Measurements from ENCODE around the gene PTPRN2.
"Not testable (repeated sequence)": the region's sequence is repeated elsewhere in the genome, so short reads cannot be mapped to it uniquely, and the experiment has no call there.

The PTPRN2 gene

DNA sequence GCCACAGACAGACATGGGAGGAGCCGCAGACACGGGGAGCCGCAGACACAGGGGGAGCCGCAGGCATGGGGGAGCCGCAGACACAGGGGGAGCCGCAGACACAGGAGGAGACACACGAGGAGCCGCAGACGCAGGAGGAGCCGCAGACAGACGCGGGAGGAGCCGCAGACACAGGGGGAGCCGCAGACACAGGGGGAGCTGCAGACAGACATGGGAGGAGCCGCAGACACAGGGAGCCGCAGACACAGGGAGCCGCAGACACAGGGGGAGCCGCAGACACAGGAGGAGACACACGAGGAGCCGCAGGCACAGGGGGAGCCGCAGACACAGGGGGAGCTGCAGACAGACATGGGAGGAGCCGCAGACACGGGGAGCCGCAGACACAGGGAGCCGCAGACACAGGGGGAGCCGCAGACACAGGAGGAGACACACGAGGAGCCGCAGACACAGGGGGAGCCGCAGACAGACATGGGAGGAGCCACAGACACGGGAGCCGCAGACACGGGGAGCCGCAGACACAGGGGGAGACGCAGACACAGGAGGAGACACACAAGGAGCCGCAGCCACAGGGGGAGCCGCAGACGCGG, 313.8 kb downstream of the PTPRN2 start:
- not testable (repeated sequence) for DNase-seq

DNA sequence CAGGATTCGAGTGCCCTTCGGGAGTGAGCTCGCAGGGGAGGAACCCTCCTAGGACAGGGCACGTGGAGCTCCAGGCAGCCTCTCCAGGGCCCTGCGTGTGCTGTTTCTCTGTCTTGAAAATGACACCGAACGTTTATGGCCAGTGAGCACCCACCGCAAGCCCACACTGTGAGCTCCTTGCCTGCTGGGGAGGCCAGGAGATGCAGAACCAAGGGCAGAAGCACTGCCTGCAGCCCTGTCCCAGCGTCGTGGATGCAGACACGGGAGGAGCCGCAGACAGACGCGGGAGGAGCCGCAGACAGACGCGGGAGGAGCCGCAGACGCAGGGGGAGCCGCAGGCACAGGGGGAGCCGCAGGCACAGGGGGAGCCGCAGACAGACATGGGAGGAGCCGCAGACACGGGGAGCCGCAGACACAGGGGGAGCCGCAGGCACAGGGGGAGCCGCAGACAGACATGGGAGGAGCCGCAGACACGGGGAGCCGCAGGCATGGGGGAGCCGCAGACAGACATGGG, 314.4 kb downstream of the PTPRN2 start:
- no peak for DNase-seq

DNA sequence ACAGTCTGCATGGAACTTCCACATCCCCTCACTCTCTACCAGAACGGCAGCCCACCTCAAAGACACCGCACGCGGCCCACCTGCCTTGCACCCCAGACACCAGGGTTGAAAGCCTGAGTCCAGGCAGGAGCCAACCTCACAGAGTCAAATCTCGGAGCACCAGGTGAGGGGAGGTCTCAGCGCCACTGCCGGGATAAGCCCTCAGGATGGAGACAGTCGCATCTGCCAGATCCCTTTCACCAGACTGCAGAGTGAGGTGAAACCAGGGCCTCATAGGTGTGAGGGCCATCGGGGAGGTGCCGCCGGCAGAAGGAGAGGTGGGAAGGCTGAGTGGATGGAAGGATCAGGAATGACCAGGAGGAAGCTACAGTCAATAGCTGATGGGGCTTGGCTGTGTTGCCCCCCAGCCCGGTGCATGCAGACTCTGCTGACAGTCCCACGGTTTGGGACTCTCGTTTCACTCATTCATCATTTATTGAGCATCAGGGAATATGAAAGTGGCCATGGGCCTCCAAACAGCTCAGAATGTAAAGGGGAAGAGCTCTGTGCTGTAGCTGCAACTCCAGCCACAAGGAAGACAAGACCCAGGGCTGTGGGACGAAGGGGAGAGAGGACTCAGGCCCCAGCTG, 315.0 kb downstream of the PTPRN2 start:
- DNase-seq, result no peak

DNA sequence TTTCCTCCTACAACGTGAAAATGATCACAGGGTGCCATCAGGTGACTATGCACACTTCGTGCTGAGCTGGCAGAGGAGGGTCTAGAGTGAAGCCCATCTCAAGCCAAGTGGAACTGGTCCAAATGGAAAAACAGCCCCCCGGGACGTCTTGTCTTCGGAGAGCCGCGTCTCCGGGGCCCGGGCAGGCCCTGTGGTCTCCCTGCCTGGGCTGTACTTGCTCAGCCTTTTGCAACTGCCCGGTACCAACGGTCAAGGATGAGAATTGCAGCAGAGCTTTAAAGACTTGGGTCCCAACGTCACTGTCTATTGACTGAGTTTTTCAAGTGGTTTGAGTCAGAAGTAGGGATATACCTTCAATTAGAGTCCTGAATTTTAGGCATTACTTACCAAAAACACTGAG, 315.5 kb downstream of the PTPRN2 start:
- DNase-seq, result no peak

DNA sequence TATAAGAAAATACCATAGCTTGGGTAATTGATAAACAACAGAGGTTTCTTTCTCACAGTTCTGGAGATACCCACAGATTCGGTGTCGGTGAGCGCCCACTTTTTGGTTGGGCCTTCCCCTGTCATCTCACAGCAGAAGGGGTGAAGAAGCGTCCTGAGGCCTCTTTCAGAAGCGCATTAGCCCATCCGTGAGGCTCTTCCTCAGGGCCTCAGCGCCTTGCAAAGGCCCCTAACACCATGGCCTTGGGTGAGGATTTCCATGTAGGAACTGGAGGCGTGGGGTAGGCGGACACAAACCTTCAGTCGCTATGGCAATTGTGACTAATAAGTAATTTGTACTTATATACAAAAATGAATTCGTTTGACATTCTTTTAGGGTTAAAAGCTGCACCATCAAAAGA, 316.0 kb downstream of the PTPRN2 start:
- no peak for DNase-seq

DNA sequence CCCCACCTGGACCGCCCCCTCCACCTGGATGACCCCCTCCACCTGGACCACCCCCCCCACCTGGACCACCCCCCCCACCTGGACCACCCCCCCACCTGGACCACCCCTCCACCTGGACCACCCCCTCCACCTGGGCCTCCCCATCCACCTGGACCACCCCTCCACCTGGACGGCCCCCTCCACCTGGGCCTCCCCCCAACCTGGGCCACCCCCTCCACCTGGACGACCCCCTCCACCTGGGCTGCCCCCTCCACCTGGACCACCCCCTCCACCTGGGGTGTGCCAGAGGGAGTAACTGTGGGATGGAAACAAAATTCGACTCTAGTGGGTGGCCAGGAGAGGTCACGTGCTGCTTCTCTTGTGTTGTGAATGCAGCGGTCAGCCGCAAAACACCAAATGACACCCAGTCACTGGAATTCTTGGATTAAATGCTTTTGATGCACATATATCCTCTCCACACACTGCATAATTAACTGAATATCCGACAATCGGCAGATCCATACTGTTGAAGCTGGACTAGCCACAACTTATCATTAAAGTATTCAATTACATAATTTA, 316.7 kb downstream of the PTPRN2 start:
- DNase-seq, result no peak

DNA sequence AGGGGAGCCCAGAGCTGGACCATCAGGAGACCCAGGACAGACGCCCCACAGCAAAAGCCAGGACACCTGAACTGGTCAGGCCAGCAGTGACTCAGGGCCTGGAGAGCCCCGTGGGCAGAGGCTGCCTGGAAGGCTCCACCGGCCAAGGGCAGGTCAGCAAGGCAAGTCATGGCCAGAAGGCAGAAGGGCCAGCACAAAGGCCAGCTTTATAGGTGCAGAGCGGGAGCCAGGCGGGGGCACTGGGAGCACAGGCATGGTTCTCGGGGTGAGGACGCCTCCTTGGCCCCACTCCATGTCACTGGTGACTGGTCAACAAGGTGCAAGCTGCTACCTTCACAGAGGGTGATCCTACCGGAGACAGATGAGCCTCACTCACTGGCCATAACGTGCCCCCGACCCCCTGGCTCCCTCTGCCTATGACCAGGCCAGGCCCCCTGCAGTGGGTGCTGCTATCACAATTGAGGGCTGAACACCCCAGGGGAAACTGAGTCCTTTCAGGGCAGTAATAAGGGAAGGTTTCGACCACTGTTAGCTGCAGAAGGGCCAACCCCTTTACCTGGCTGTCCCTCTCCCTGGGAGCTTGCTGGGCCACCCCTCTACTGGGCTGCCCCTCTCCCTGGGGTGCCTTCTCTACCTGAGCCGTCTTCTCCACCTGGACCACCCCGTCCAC, 317.4 kb downstream of the PTPRN2 start:
- no peak for DNase-seq

DNA sequence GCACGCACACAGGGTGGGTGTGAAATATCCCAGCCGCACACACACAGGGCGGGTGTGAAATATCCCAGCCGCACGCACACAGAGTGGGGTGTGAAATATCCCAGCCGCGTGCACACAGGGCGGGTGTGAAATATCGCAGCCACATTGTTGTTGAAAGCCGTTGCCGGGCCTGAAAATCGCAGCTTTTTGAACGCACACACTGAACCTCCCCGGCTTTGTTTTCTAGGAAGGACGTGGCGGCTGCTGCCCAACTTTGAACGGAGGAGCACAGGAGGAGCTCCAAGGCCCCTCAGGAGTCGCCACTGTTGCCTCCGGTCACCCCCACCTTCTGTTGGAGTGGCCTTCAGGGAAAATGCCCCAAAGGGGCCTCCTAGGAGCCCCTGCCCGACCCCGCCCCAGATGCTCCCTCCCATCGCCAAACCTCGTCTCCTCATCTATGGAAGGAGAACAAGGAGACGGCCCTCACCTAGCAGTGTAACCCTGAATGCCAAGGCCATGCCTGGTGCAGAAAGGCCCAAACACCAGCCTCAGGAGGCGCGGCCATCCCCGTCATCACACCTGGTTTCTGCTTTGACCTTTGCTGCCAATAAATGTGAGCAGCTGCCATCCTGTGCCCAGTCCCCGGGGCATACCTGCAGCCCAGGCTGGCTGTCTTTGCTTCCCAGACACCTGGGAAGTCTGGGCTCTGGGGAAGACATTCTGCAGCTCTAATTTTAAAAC, 318.6 kb downstream of the PTPRN2 start:
- no peak for DNase-seq

DNA sequence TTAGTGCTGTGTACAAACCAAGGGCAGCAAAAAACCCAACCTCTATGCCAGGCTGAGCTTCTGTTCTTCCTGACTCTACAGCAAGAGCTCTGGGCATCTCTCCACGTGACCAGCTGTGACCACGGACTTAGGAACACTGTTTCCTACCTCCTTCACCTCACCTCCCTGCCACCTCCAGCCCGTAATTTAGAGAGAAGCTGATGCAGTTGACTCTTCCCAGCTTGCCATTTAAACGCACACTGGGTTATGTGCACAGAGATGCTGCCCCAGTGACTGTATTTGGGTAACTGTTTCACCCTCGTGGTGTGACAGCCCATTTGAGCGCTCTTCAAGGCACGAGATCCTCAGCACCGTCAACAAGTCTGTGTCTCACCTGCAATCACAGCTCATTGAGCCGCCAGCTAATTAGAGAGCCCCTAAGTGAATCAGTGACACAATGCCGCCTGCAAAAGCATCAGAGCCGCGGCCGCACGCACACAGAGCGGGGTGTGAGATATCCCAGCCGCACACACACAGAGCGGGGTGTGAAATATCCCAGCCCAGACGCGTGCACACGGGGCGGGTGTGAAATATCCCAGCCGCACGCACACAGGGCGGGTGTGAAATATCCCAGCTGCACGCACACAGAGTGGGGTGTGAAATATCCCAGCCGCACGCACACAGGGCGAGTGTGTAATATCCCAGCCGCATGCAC, 319.7 kb downstream of the PTPRN2 start:
- no peak for DNase-seq

DNA sequence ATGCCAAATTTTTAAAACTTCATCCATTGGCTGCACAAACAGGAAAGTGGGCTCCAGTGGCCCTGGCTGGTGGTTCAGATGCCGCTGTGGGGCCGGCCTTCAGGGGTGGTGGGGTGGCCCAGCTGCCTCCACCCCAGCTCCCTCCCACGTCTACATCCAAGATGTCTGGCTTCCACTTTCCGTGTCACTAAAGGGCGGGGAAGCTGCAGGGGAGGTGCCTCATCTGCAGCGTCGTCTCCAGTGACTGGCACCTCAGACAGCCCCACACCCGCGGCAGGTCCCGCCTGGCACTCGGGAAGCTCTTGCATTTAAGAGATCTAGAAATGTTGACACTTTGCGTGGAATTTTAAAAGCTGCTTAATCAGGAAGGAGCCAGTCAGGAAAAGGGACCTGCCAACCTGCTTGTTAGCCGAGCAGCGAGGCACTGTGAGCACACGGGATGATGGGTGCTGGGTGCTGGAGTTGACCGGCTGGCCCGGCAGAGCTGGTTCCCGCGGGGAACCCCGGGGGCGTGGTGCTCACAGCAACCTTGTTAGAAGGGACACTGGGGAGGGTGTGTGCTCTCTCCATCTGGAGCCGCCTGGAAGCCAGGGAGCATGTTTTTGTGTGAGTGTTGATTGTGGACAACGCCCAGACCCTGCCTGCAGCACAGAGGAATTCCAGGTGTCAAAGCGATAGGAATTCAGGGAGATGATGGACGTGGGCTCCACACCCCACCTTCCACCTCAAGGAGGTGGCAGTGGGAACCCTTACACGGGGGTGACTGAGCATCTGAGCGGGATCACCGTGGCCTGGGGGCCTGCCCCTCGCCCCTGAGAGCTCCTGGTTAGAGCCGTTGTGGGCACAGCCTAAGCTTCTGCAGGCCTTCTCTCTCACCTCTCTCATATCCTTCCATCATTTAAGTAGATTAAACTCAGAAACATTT, 320.5 kb downstream of the PTPRN2 start:
- no peak for DNase-seq

DNA sequence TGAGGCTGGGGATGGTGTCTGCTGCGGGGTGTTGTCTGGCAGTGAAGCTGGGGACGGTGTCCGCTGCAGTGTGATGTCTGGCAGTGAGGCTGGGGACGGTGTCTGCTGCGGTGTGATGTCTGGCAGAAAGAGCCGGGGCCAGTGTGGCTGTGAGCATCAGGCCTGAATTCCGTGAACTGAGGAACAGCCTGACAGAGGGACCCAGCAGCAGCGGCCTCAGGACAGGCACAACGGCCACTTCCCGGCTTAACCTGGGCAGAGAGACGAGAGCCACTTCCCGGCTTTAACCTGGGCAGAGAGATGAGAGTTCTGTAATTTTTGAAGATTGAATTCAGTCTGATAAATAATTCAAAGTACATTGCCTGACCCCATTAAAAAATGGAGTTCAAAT, 321.2 kb downstream of the PTPRN2 start:
- DNase-seq, result no peak

DNA sequence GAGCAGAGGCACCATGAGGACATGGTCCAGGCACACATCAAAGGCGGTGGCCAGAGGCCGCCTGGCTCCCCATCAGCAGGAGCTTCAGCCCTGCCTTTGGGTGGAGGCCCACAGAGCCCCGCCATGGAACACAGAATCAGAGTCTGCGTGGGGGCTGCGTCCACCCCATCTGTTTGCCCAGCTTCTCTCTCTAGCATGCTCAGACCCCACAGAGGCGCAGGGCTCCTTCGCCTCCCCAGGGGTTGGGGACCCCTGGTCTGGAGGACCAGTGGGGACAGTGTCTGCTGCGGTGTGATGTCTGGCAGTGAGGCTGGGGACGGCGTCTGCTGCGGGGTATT, 321.9 kb downstream of the PTPRN2 start:
- DNase-seq, result no peak

DNA sequence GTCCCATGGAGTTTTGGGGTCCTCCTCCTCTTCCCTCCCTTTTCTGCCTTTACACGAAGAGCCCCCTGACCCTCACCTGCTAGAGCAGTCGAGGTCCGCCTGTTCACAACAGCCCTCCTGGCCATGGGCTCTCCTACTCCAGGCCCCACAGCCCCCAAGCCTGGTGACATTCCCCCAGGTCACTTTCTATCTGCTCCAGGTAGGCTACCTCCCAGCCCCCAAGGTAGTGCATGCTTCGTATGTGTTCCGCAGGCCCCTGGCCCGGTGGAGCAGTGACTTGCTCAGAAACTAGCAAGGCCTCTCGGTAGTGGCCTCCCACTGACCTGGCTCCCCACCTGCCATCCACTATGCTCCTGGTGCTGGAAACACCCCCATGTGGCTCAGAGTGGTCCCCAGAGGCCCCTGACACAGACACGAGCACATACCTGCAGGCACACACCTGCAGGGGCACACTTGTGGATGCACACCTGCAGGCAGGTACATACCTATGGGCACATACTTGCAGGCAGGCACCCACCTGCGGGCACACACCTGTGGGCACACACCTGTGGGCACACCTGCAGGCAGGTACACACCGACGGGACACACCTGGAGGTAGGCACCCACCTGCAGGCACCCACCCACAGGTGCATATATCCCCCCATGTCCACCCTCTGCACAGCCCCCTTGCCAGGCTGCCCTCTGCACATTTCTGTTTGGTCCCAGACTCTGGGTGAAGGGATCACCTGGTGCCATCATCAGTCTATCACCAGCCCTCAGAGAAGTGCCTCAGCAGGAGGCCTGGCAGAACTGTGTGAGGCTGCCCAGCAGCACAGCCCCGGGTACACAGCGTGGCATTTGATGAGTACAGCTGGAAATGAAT, 322.5 kb downstream of the PTPRN2 start:
- no peak for DNase-seq

DNA sequence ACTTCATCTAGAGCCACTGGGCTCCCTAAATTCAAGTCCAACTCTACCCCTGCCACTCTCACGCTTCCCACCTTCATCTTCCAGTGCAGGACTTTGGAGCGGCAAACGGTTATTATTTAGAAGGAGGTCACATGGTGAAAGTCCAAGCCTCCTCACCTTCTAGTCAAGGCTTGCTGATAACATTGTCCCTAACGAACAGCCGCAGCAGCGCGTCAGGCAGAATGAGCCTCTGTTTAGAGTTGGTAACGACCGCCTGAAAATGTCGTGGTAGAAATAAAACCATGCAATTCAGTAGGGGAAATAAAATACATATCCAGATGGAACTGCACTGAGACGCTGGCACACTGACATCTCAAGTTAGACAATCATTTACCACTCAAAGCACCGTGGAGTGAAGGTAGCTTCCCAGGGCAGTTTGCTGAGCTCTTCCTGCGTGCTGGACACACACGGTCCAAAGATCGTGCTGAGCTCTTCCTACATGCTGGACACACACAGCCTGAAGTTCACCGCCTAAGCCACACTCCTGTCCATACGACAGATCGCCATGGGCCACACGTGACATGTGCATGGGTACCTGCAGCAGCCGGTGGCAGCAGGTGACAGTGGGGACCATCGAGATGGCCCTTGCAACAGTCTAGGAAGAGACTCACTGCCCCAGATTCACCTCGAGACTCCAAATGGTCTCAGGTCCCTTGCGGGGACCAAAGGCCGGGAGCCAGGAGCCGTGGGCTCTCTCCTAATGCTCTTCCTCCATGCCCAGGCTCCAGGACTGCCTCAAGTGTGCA, 323.5 kb downstream of the PTPRN2 start:
- DNase-seq, result no peak

DNA sequence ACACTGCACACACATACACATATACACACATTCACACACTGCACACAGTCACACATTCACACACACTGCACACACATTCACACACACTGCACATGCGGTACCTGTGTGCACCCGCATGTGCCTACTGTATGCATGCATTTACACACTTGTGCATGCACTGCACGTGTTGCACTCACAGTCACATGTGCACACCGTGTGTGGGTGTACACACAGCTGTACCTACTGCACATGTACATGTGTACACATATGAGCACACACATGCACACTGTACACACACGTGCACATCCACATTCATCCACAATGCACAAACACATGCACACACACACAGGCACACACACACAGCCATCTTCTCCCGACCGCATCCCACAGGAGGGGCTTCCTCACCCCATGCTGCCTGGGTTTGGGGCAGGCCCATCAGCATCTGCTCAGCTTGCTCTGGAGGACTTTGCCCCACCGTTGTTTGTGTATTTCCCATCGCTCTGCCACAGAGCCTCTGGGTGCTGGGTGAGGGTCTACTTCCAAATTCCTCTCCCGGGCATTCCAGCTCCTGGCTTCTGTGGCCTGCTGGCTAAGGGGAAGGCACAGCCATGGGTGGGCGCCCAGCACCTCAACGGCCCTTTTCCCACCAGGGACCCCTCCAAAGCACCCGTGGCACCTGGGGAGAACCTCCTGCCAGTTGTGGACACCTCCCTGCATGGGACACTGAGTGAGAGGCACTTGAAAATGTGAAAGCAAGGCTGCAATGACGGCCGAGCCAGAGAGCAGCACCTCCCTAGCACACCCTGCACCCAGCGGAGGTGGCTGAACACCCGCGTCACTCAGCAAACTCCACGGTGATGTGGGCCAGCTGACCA, 324.3 kb downstream of the PTPRN2 start:
- no peak for DNase-seq

DNA sequence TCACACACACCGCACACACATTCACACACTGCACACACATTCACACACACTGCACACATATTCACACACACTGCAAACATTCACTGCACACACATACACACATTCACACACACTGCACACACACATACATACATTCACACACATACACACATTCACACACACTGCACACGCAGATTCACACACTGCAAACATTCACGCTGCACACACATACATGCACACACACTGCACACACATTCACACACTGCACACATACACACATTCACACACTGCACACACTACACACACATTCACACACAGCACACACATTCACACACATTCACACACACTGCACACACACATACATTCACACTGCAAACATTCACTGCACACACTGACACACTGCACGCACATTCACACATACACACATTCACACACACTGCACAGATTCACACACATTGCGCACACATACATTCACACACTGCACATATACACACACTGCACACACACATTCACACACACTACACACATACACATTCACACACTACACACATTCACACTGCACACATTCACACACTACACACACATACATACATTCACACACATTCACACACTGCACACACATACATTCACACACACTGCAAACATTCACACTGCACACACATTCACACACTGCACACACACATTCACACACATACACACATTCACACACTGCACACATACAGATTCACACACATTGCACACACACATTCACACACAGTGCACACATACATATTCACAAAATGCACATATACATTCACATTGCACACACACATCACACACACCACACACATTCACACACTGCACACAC, 325.1 kb downstream of the PTPRN2 start:
- DNase-seq, result no peak

DNA sequence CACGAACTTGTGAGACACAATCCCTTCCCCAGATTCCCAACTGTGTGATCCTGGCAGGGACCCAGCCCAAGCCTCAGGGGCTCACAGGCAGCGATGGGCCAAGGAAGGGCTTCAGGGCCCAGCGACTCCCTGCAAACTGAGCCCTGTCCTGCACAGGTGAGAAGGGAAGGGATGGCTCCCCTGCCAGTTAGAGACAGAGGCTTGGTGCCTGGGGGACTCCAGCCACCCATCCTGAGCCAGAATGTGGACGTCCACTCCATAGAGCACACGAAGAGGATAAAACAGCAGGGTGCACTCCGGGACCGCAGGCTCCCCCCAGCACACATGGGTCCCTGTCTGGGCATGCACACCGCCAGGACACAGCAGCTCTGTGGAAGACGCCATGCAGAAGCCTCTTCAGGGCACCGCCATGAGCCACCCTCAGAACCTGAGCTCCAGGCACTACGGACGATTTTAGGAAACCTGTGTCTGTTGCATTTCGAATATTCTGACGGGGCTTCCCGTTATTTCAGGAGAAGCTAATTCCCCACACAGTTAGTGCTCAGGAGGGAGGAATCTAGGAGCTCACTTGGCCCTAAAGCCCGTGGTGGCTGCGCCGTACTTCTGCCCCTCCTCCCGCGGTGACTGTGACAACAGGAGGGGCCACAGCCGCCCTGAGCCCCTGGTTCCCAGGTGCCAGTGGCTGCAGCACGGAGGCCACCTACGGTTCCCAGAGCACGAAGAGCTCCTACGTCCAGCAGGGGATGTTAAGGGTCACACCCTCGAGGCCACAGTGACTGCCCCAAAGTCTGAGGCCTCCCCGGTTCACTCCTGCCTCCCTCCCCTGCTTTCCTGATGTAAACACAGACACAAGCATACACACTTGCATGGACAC, 326.0 kb downstream of the PTPRN2 start:
- no peak for DNase-seq

All from suppressor macrophage (primary cell).